G401 (cell line): ENCODE results near the gene UNC13C. TPM values are rescaled to one million over a fixed set of nuclear protein-coding genes. Genes with fewer than 3 reads are reported as not detected.
"Not testable (repeated sequence)": the region's sequence is repeated elsewhere in the genome, so short reads cannot be mapped to it uniquely, and the experiment has no call there.

Source experiments
- DNase-seq: peaks from one replicate; pipeline ENCODE4 v3.0.0-alpha.2; 2015; ENCODE audit warnings: low spot score
- in situ Hi-C: cut with HindIII; loops from 2 replicates; pipeline ENCODE4 v1.10.0; 2016; ENCODE audit warnings: low sequenced_read_pairs, mixed read lengths
- total RNA-seq: library from RNA; depleted of rRNA; stranded (reverse); fragments of >200 nt; shearing (Covaris generic); gene quantifications from 2 replicates; pipeline ENCODE4 v1.2.3, GENCODE V29; 2014; rRNA removed

UNC13C gene
- not detected in 2 replicates for total RNA-seq

- DNase-seq: peak; percentile 89
- in situ Hi-C loops: no loop called here
These were observed at the start of gene UNC13C for GRCh38 chr15:53978253-53978906. TSS of gene UNC13C (plus strand) at chr15:53978441. CDS start at chr15:54012904, 34,463 bp downstream.

GRCh38 chr15:53936137-53936536, 42.1 kb upstream of the UNC13C start:
- no peak for DNase-seq
- in situ Hi-C loops: no loop called here

GRCh38 chr15:53937632-53938031, 40.6 kb upstream of the UNC13C start:
- in situ Hi-C loops: not testable (repeated sequence)

GRCh38 chr15:53950572-53950971, 27.7 kb upstream of the UNC13C start:
- in situ Hi-C loops: no loop called here
- DNase-seq: no peak

More at GRCh38 chr15:53937632-53938031, 40.6 kb upstream of the UNC13C start:
- DNase-seq: not testable (repeated sequence)

GRCh38 chr15:53955396-53955795, 22.8 kb upstream of the UNC13C start:
- in situ Hi-C loops: no loop called here
- no peak for DNase-seq

GRCh38 chr15:53962646-53963561, 15.3 kb upstream of the UNC13C start:
- in situ Hi-C loops: no loop called here
- DNase-seq: peak; percentile 78

- peak; percentile 47 for DNase-seq
- in situ Hi-C loops: no loop called here
These were observed 14.4 kb upstream of the UNC13C start for GRCh38 chr15:53963801-53964200.

GRCh38 chr15:53974121-53974520, 4.1 kb upstream of the UNC13C start:
- in situ Hi-C loops: no loop called here
- DNase-seq: peak; percentile 92

GRCh38 chr15:53974813-53975212, 3.4 kb upstream of the UNC13C start:
- in situ Hi-C loops: no loop called here
- DNase-seq: peak; percentile 58

- in situ Hi-C loops: no loop called here
- peak; percentile 93 for DNase-seq
These were observed 1.3 kb upstream of the UNC13C start for GRCh38 chr15:53976844-53977392.

- peak; percentile 72 for DNase-seq
- in situ Hi-C loops: no loop called here
These were observed 979 bp downstream of the UNC13C start for GRCh38 chr15:53979051-53979788.

GRCh38 chr15:53980021-53980420, 1.8 kb downstream of the UNC13C start:
- DNase-seq: no peak
- in situ Hi-C loops: no loop called here

GRCh38 chr15:53982071-53982680, 3.9 kb downstream of the UNC13C start:
- in situ Hi-C loops: no loop called here
- peak; percentile 73 for DNase-seq

GRCh38 chr15:53982876-53983275, 4.6 kb downstream of the UNC13C start:
- in situ Hi-C loops: no loop called here
- DNase-seq: peak; percentile 78

GRCh38 chr15:53984221-53984620, 6.0 kb downstream of the UNC13C start:
- DNase-seq: no peak

GRCh38 chr15:53985562-53985961, 7.3 kb downstream of the UNC13C start:
- in situ Hi-C loops: no loop called here
- DNase-seq: no peak

More at GRCh38 chr15:53984221-53984620, 6.0 kb downstream of the UNC13C start:
- in situ Hi-C loops: no loop called here

GRCh38 chr15:53987480-53987879, 9.2 kb downstream of the UNC13C start:
- DNase-seq: peak; percentile 73
- in situ Hi-C loops: no loop called here

- DNase-seq: no peak
- in situ Hi-C loops: no loop called here
These were observed 29.0 kb downstream of the UNC13C start for GRCh38 chr15:54007256-54007655.

GRCh38 chr15:54011656-54012055, 33.4 kb downstream of the UNC13C start:
- in situ Hi-C loops: no loop called here
- no peak for DNase-seq
